H1 (cell line): ENCODE measurements around the gene DOCK3. TPM values are rescaled to one million over a fixed set of nuclear protein-coding genes. Genes with fewer than 3 reads are reported as not detected.

Source experiments
- CTCF ChIA-PET: fragments of 300-600 bp; sonication (Branson Sonifier 250); formaldehyde crosslinking; loops from one replicate; lab custom pipeline; 2021; ENCODE audit not compliant: partially characterized antibody; lab: Charles Lee
- POLR2A ChIA-PET: fragments of 300-600 bp; sonication (Branson Sonifier 250); formaldehyde crosslinking; loops from one replicate; lab custom pipeline; 2021; ENCODE audit warnings: inconsistent platforms; ENCODE audit not compliant: partially characterized antibody; lab: Charles Lee
- DNase-seq, 2 experiments: peaks; one replicate each; pipeline versions ENCODE4 v3.0.0 to v3.0.0-alpha.2; 2010 to 2022; ENCODE audit warnings: low spot score in 2 of 2, low read depth in 1 of 2, mixed read lengths in 1 of 2
- FAIRE-seq: peaks from 2 replicates; lab custom pipeline; 2011; peaks lifted over from hg19 to GRCh38; lab: Jason Lieb, UNC
- H2AFZ ChIP-seq: 2 replicates; pipeline ENCODE4 v1.8.1; 2012; ENCODE audit warnings: low read length, inconsistent platforms
- H2AK5ac ChIP-seq: 2 replicates; pipeline ENCODE4 v1.6.1; 2013; ENCODE audit warnings: low read depth, low read length
- H2BK120ac ChIP-seq: replicated peaks from 2 replicates; pipeline ENCODE3; 2013; ENCODE audit warnings: low read depth, low read length, inconsistent platforms
- H2BK12ac ChIP-seq: 2 replicates; pipeline ENCODE4 v1.6.1; 2013; ENCODE audit warnings: low read depth, low read length
- H2BK15ac ChIP-seq: 2 replicates; pipeline ENCODE4 v1.6.1; 2013; ENCODE audit warnings: low read length
- H2BK20ac ChIP-seq: 2 replicates; pipeline ENCODE4 v1.6.1; 2013; ENCODE audit warnings: low read length
- H2BK5ac ChIP-seq: 2 replicates; pipeline ENCODE4 v1.6.1; 2013; ENCODE audit warnings: low read depth, low read length
- H3K14ac ChIP-seq: 2 replicates; pipeline ENCODE4 v1.6.1; 2013; ENCODE audit warnings: inconsistent platforms; ENCODE audit not compliant: insufficient read length
- H3K18ac ChIP-seq: 2 replicates; pipeline ENCODE4 v1.6.1; 2013; ENCODE audit warnings: low read length; ENCODE audit errors: extremely low read depth
- H3K23ac ChIP-seq: 2 replicates; pipeline ENCODE4 v1.6.1; 2013; ENCODE audit warnings: inconsistent platforms; ENCODE audit not compliant: insufficient read length
- H3K23me2 ChIP-seq: 2 replicates; pipeline ENCODE4 v1.6.1; 2013; ENCODE audit warnings: low read depth, low read length
- H3K27ac ChIP-seq: 2 replicates; pipeline ENCODE4 v1.6.1; 2011; ENCODE audit warnings: low read depth, low read length, inconsistent platforms
- H3K27me3 ChIP-seq, 4 experiments: replicated peaks in 1 of 4; 1 replicate in 1 of 4; 2 replicates in 3 of 4; pipeline versions ENCODE4 v1.6.1 to v1.8.1; 2011 to 2013; ENCODE audit warnings: low read length in 3 of 4, mild to moderate bottlenecking in 3 of 4, inconsistent platforms in 2 of 4, mixed read lengths in 2 of 4, moderate library complexity in 1 of 4; ENCODE audit not compliant: control insufficient read depth in 3 of 4, insufficient read depth in 3 of 4; ENCODE audit errors: extremely low read depth in 1 of 4
- H3K36me3 ChIP-seq, 4 experiments: 2 replicates each; pipeline versions ENCODE4 v1.6.1 to v1.8.1; 2011 to 2013; ENCODE audit warnings: mild to moderate bottlenecking in 4 of 4, low read length in 3 of 4, moderate library complexity in 2 of 4, control low read depth in 1 of 4, inconsistent platforms in 1 of 4; ENCODE audit not compliant: insufficient read depth in 4 of 4, control insufficient read depth in 2 of 4
- H3K4ac ChIP-seq: replicated peaks from 2 replicates; pipeline ENCODE3; 2013; ENCODE audit warnings: low read length, low read depth, mixed read lengths, inconsistent platforms; ENCODE audit not compliant: insufficient read length
- H3K4me1 ChIP-seq, 4 experiments: replicated peaks in 1 of 4; 1 replicate in 1 of 4; 2 replicates in 3 of 4; pipeline versions ENCODE4 v1.6.1 to v1.8.1; 2011 to 2013; ENCODE audit warnings: low read length in 3 of 4, inconsistent platforms in 2 of 4, mixed read lengths in 1 of 4; ENCODE audit not compliant: insufficient read depth in 4 of 4, control insufficient read depth in 3 of 4
- H3K4me2 ChIP-seq, 2 experiments: 2 replicates each; pipeline versions ENCODE4 v1.6.1 to v1.8.1; 2011 to 2013; ENCODE audit warnings: low read depth in 2 of 2, low read length in 2 of 2, control low read depth in 1 of 2, inconsistent platforms in 1 of 2, mild to moderate bottlenecking in 1 of 2; ENCODE audit not compliant: insufficient read depth in 1 of 2
- H3K4me3 ChIP-seq, 4 experiments: fragments of 200-600, 300-600 bp in 1 of 4; sonication (generic), shearing (Covaris generic), sonication (Bioruptor Twin) in 1 of 4; 2 replicates each; pipeline versions ENCODE4 v1.5.1 to v1.8.1; 2011 to 2016; ENCODE audit warnings: low read length in 4 of 4, low read depth in 3 of 4, control low read depth in 2 of 4, inconsistent platforms in 2 of 4, mild to moderate bottlenecking in 2 of 4, mixed read lengths in 1 of 4, moderate library complexity in 1 of 4; ENCODE audit not compliant: insufficient read depth in 2 of 4; ENCODE audit errors: extremely low read depth in 1 of 4
- H3K56ac ChIP-seq: replicated peaks from 2 replicates; pipeline ENCODE3; 2013; ENCODE audit warnings: low read depth, mild to moderate bottlenecking, mixed read lengths, low read length, inconsistent platforms; ENCODE audit not compliant: insufficient read length
- H3K79me1 ChIP-seq: 2 replicates; pipeline ENCODE4 v1.6.1; 2013; ENCODE audit warnings: low read depth, low read length, control low read depth
- H3K79me2 ChIP-seq, 2 experiments: 2 replicates each; pipeline versions ENCODE4 v1.6.1 to v1.8.1; 2012 to 2013; ENCODE audit warnings: low read length in 2 of 2, mild to moderate bottlenecking in 2 of 2, inconsistent platforms in 1 of 2; ENCODE audit not compliant: insufficient read depth in 2 of 2, control insufficient read depth in 1 of 2
- H3K9ac ChIP-seq, 4 experiments: replicated peaks in 1 of 4; 1 replicate in 1 of 4; 2 replicates in 3 of 4; pipeline versions ENCODE4 v1.6.1 to v1.8.1; 2011 to 2013; ENCODE audit warnings: low read depth in 3 of 4, low read length in 3 of 4, control low read depth in 2 of 4, mild to moderate bottlenecking in 2 of 4, moderate library complexity in 2 of 4, inconsistent platforms in 1 of 4; ENCODE audit errors: extremely low read depth in 1 of 4
- H3K9me3 ChIP-seq, 2 experiments: 2 replicates each; pipeline versions ENCODE4 v1.6.1 to v1.8.1; 2012 to 2013; ENCODE audit warnings: mild to moderate bottlenecking in 2 of 2, moderate library complexity in 2 of 2, control low read depth in 1 of 2, inconsistent platforms in 1 of 2, low read depth in 1 of 2, low read length in 1 of 2, mixed read lengths in 1 of 2; ENCODE audit not compliant: insufficient read depth in 2 of 2
- H4K20me1 ChIP-seq, 2 experiments: replicated peaks in 1 of 2; 2 replicates each; pipeline versions ENCODE3 to v1.8.1; 2011 to 2013; ENCODE audit warnings: inconsistent platforms in 2 of 2, low read length in 2 of 2, mild to moderate bottlenecking in 1 of 2; ENCODE audit not compliant: insufficient read depth in 2 of 2, control insufficient read depth in 1 of 2
- H4K5ac ChIP-seq: 2 replicates; pipeline ENCODE4 v1.6.1; 2013; ENCODE audit warnings: low read length, low read depth, mixed read lengths, inconsistent platforms; ENCODE audit not compliant: insufficient read length
- H4K8ac ChIP-seq: 2 replicates; pipeline ENCODE4 v1.8.0; 2013; ENCODE audit warnings: mild to moderate bottlenecking, moderate library complexity, low read length, inconsistent platforms; ENCODE audit not compliant: insufficient read depth; ENCODE audit errors: extremely low read depth
- H4K91ac ChIP-seq: replicated peaks from 2 replicates; pipeline ENCODE3; 2013; ENCODE audit warnings: low read length, mixed read lengths, inconsistent platforms; ENCODE audit not compliant: insufficient read length
- ATF2 ChIP-seq: IDR thresholded peaks from 2 replicates; pipeline ENCODE4 v1.6.1; 2012; ENCODE audit warnings: low read length, inconsistent platforms
- CEBPB ChIP-seq: IDR thresholded peaks from 2 replicates; pipeline ENCODE4 v1.6.1; 2012; ENCODE audit warnings: low read depth, low read length
- CTBP2 ChIP-seq: IDR thresholded peaks from 2 replicates; pipeline ENCODE4 v1.7.0; 2011; ENCODE audit warnings: borderline replicate concordance, mild to moderate bottlenecking, moderate library complexity, mixed read lengths, low read length; ENCODE audit not compliant: insufficient read depth, insufficient read length
- MAFK ChIP-seq: IDR thresholded peaks from 2 replicates; pipeline ENCODE4 v1.6.1; 2012; ENCODE audit warnings: low read depth, mild to moderate bottlenecking, improper control_type of control experiment, low read length
- POLR2A ChIP-seq, 2 experiments: IDR thresholded peaks; 1 replicate in 1 of 2; 2 replicates in 1 of 2; pipeline ENCODE4 v1.6.1; 2011; ENCODE audit warnings: low read depth in 2 of 2, low read length in 2 of 2, mild to moderate bottlenecking in 2 of 2; ENCODE audit errors: control extremely low read depth in 1 of 2
- POU5F1 ChIP-seq: IDR thresholded peaks from 2 replicates; pipeline ENCODE4 v1.6.1; 2011; ENCODE audit warnings: low read depth, mild to moderate bottlenecking, low read length, moderate library complexity
- RAD21 ChIP-seq, 2 experiments: IDR thresholded peaks in 1 of 2; conservative IDR thresholded peaks in 1 of 2; 2 replicates each; pipeline ENCODE4 v1.6.1; 2011; ENCODE audit warnings: low read depth in 2 of 2, low read length in 2 of 2, improper control_type of control experiment in 1 of 2, inconsistent platforms in 1 of 2, mild to moderate bottlenecking in 1 of 2, moderate library complexity in 1 of 2
- TAF7 ChIP-seq: optimal IDR thresholded peaks from 2 replicates; pipeline ENCODE3; 2011; ENCODE audit warnings: low read depth, mild to moderate bottlenecking, inconsistent platforms, low read length, moderate library complexity, borderline replicate concordance
- YY1 ChIP-seq: IDR thresholded peaks from 2 replicates; pipeline ENCODE4 v1.6.1; 2011; ENCODE audit warnings: low read depth, mild to moderate bottlenecking, low read length
- WGBS, 2 experiments: shearing (Covaris generic) in 1 of 2; methylation state at CpG; one replicate each; pipeline versions ENCODE4 v1.1.6 to v1.1.7; 2013 to 2015; ENCODE audit warnings: low lambda C conversion rate in 2 of 2, mixed read lengths in 2 of 2, inconsistent platforms in 1 of 2, low coverage in 1 of 2, missing lambda C conversion rate in 1 of 2; ENCODE audit not compliant: insufficient replicate concordance in 2 of 2, insufficient coverage in 1 of 2, insufficient read length in 1 of 2; ENCODE audit errors: extremely low coverage in 1 of 2, missing lambda C conversion rate in 1 of 2; 5-methylcytosine and 5-hydroxymethylcytosine counted together
- polyA plus RNA-seq, 7 experiments: library from polyadenylated mRNA; depleted of rRNA in 3 of 7; stranded (reverse) in 5 of 7; unstranded in 2 of 7; fragments of >200 nt in 5 of 7; fragments of 200-250 nt in 2 of 7; gene quantifications; 1 replicate in 5 of 7; 2 replicates in 1 of 7; 4 replicates in 1 of 7; pipeline versions ENCODE4 v1.2.1 to v1.2.3, GENCODE V29; 2011 to 2013; ENCODE audit warnings: missing spikeins in 2 of 7, mixed read lengths in 2 of 7
- total RNA-seq: library from RNA; stranded (reverse); fragmentation: NEBNext Ultra II Directional; extraction: Animal tissue kit (Norgen Biotek cat#: 25700); gene quantifications from 2 replicates; pipeline ENCODE4 v1.2.1, GENCODE V29; 2021

The DOCK3 gene
- total and polyA plus RNA-seq, 2 of the 8 experiments (the other 6 are each of a cell fraction or from before 2014, with no cell fraction given) = 2.7 to 5.0 TPM

DNA sequence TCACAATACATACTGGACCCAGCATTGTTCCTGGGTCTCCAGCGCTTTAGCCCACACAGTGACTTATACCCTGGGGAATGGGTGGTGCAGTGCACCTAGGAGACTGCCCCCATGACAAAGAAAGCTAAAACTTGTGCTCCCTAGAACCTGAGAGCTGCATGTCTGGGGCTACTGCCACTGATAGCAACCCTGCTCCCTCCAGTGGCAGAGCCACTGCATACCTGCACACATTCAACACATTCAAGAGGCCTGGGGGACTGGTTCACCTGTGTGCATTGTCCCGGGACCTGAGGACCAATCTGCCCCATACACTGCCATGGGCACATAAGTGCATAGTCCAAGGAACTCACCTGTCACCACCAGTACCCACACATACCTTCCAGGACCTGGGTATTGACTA is 407.6 kb downstream of the DOCK3 start:
- H3K79me2 ChIP-seq = no peaks in the 10 kb centered on the region
- no peak overlapping the region for H3K9ac ChIP-seq
- FAIRE-seq (no peak), DNase-seq (no peak)
- H4K5ac ChIP-seq = no peak overlapping the region
- H4K91ac ChIP-seq = no peak overlapping the region
- H2BK20ac ChIP-seq = no peak overlapping the region
- no peak overlapping the region for H2AFZ ChIP-seq
- H3K27me3 ChIP-seq = no peaks in the 10 kb centered on the region
- no peak overlapping the region for H3K14ac ChIP-seq
- POLR2A ChIA-PET = no interaction called here
- WGBS, 2 experiments = 89% methylated on average over 2 of the region's 2 CpGs; no CpG with 5 or more reads in 1 of the 2 experiments
- no peak overlapping the region for H2BK15ac ChIP-seq
- H3K79me1 ChIP-seq = no peaks in the 10 kb centered on the region
- peaks cover 6 to 28% of the 10 kb centered on the region in 2 experiments for H3K9me3 ChIP-seq
- no peak overlapping the region; the same call in 1 of the 2 replicates for H4K8ac ChIP-seq
- no peak overlapping the region for H3K4me2 ChIP-seq
- H2BK5ac ChIP-seq = no peak overlapping the region
- no peak overlapping the region for H3K56ac ChIP-seq
- H2AK5ac ChIP-seq = no peak overlapping the region
- H3K23ac ChIP-seq = no peak overlapping the region
- no peak overlapping the region for H2BK120ac ChIP-seq
- no peak overlapping the region for H3K4ac ChIP-seq
- H3K4me3 ChIP-seq = no peak overlapping the region
- H3K4me1 ChIP-seq = no peaks in the 10 kb centered on the region
- no peaks in the 10 kb centered on the region for H4K20me1 ChIP-seq
- CTCF ChIA-PET = interaction anchor here (0.6 to 1.7 kb wide), 6 partner anchors 11 to 110 kb away, joined by 3 to 5 read pairs (median 4); no protein-coding TSS in a partner anchor
- no peak overlapping the region for H3K27ac ChIP-seq
- no peaks in the 10 kb centered on the region for H3K23me2 ChIP-seq
- H3K36me3 ChIP-seq = peaks cover 0 to 7% (median 3%) of the 10 kb centered on the region in 4 experiments; a peak in 3 of 8 replicates
- H3K18ac ChIP-seq = no peak overlapping the region
- H2BK12ac ChIP-seq = no peak overlapping the region
- TF ChIP-seq POLR2A (IDR thresholded peaks at IDR 0.05; ENCODE audit: control extremely low read depth in 1 of 2, low read depth in 2 of 2, low read length in 2 of 2) = no peak
- no peak for TF ChIP-seq POU5F1
- no peak for TF ChIP-seq CEBPB
- no peak for TF ChIP-seq TAF7
- TF ChIP-seq YY1 = no peak
- TF ChIP-seq ATF2 = no peak
- TF ChIP-seq MAFK = no peak
- no peak for TF ChIP-seq CTBP2
- peak in 1 of 2 experiments; percentile 37; a peak in 3 of 4 replicates for TF ChIP-seq RAD21 (IDR thresholded peaks at IDR 0.05 in 1 of 2, conservative IDR thresholded peaks at IDR 0.05 in 1 of 2; ENCODE audit: low read depth in 2 of 2, low read length in 2 of 2)
